Stomach smooth muscle (tissue), 2 donors: Measurements from ENCODE around the gene IP6K3.

Experiments used
- H3K27ac ChIP-seq: one replicate; pipeline ENCODE4 v1.7.0; 2013; ENCODE audit warnings: mild to moderate bottlenecking, low read length, inconsistent platforms
- H3K27me3 ChIP-seq, 2 donors: one replicate each; pipeline ENCODE4 v1.7.0; 2013; ENCODE audit warnings: low read length in 2 of 2; ENCODE audit not compliant: insufficient read depth in 2 of 2, control insufficient read depth in 1 of 2
- H3K36me3 ChIP-seq, 2 donors: one replicate each; pipeline ENCODE4 v1.7.0; 2013; ENCODE audit warnings: low read length in 2 of 2; ENCODE audit not compliant: control insufficient read depth in 2 of 2, insufficient read depth in 2 of 2
- H3K4me1 ChIP-seq: one replicate; pipeline ENCODE4 v1.7.0; 2013; ENCODE audit warnings: low read length; ENCODE audit not compliant: control insufficient read depth, insufficient read depth
- H3K4me3 ChIP-seq, 2 donors: one replicate each; pipeline ENCODE4 v1.7.0; 2013; ENCODE audit warnings: low read length in 2 of 2
- H3K9ac ChIP-seq, 2 donors: one replicate each; pipeline ENCODE4 v1.7.0; 2013; ENCODE audit warnings: low read length in 2 of 2, mild to moderate bottlenecking in 1 of 2
- H3K9me3 ChIP-seq, 2 donors: one replicate each; pipeline ENCODE4 v1.7.0; 2013; ENCODE audit warnings: low read length in 2 of 2; ENCODE audit not compliant: control insufficient read depth in 2 of 2
- donor health status: healthy.
- donor health status: Pancreatic carcinoma.

The IP6K3 gene

DNA sequence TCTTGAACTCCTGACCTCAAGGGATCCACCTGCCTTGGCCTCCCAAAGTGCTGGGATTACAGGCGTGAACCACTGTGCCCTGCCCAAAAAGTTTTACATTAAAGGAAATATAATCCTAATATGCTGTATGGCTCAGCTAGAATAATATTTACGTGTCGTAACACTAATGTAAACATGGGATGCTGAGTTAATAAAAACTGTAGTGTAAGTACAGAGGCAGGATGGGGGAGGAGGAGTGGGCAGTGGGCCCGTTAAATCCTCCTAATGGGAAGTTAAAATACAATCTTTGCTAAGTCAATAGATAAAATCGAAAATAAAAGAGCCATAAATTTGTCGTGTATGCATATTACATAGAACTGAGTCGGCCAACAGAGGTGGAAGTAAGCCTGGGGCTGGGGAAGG is 12.1 kb upstream of the IP6K3 start:
- Histone ChIP-seq H3K36me3 (no peaks in the 10 kb centered on the region), H3K4me1 (peaks cover 4% of the 10 kb centered on the region), H3K27ac (no peak overlapping the region), H3K4me3 (no peak overlapping the region), H3K9me3 (no peaks in the 10 kb centered on the region), H3K9ac (no peak overlapping the region), H3K27me3 (peaks cover 0 to 2% of the 10 kb centered on the region in 2 donors)

DNA sequence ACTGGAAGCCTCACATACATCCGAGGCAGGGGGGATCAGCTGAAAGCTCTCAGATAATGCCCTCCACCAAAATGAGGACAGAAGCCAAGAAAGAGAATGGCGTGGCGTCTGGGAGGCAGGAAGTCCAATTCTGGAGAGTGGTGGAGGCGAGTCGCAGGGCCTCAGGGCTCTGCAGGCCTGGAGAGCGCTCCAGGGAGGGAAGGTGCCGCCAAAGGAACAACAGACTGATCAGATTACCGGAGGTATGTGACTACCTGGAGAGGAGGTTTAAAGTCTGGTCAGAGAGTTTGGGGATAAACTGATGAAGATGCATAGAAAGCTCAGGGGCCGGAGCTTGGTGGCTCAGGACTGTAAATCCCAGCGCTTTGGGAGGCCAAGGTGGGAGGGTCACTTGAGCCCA is 11.2 kb upstream of the IP6K3 start:
- no peak overlapping the region for H3K27ac ChIP-seq

DNA sequence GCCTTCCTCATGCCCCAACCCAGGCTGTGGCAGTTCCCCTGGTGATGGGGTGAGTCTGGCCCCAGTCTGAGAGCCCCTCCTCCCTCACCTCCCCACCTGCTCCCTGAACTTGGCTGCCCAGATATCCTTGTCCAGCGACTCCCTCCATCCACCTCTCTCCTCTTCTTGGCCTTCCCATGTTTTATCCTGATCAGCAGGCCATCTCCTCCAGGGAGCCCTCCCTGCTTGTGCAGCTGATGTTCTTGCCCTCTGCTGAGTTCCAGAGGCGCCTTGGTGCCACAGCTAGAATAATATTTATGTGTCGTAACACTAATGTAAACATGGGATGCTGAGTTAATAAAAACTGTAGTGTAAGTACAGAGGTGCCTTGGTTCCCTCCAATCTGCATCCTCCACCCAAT is 10.4 kb upstream of the IP6K3 start:
- Histone ChIP-seq H3K27me3 (peaks cover 0 to 2% of the 10 kb centered on the region in 2 donors), H3K4me3 (no peak overlapping the region), H3K4me1 (peaks cover 6% of the 10 kb centered on the region), H3K36me3 (no peaks in the 10 kb centered on the region), H3K27ac (no peak overlapping the region), H3K9ac (no peak overlapping the region), H3K9me3 (no peaks in the 10 kb centered on the region)

More for the DNA sequence above, 11.2 kb upstream of the IP6K3 start:
- H3K4me1 ChIP-seq = peaks cover 4% of the 10 kb centered on the region
- no peak overlapping the region for H3K9ac ChIP-seq
- no peak overlapping the region for H3K4me3 ChIP-seq
- peaks cover 0 to 2% of the 10 kb centered on the region in 2 donors for H3K27me3 ChIP-seq
- no peaks in the 10 kb centered on the region for H3K36me3 ChIP-seq
- H3K9me3 ChIP-seq = no peaks in the 10 kb centered on the region

DNA sequence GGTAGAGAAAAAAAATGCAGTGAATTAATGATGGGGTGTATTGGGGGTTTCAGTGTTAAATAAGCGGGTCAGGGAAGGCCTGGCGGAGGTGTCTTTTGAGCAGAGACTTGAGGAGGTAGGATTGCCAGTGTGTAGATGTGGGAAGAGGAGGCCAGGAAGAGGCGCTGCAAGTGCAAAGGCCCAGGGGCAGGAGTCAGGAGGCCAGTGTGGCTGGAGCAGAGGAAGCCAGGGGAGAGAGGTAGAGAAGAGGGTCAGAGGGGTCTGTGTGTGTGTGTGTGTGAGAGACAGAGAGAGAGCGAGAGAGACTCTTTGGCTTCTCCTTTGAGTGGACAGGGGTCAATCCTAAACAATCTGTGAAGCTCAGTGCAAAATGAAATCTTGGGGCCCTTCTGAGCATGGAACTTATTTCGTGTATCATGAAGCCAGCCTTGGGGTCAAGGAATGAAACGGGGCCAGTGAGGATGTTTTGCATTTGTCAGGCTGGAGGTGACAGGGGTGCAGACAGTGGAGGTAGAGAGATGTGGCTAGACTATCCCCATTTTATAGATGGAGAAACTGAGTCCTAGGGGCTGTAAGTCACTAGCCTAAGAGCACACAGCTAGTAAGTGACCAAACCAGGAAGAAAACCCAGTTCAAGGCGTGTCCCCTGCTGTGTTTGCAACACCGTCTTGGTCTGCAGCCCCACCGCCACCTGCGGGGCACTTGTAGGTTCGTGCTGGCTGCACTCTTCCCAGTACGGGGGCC is 9.7 kb upstream of the IP6K3 start:
- no peaks in the 10 kb centered on the region for H3K9me3 ChIP-seq
- no peak overlapping the region for H3K4me3 ChIP-seq
- H3K36me3 ChIP-seq = no peaks in the 10 kb centered on the region
- no peak overlapping the region for H3K27ac ChIP-seq
- H3K4me1 ChIP-seq = peaks cover 6% of the 10 kb centered on the region
- peaks cover 0 to 2% of the 10 kb centered on the region in 2 donors for H3K27me3 ChIP-seq
- no peak overlapping the region for H3K9ac ChIP-seq

DNA sequence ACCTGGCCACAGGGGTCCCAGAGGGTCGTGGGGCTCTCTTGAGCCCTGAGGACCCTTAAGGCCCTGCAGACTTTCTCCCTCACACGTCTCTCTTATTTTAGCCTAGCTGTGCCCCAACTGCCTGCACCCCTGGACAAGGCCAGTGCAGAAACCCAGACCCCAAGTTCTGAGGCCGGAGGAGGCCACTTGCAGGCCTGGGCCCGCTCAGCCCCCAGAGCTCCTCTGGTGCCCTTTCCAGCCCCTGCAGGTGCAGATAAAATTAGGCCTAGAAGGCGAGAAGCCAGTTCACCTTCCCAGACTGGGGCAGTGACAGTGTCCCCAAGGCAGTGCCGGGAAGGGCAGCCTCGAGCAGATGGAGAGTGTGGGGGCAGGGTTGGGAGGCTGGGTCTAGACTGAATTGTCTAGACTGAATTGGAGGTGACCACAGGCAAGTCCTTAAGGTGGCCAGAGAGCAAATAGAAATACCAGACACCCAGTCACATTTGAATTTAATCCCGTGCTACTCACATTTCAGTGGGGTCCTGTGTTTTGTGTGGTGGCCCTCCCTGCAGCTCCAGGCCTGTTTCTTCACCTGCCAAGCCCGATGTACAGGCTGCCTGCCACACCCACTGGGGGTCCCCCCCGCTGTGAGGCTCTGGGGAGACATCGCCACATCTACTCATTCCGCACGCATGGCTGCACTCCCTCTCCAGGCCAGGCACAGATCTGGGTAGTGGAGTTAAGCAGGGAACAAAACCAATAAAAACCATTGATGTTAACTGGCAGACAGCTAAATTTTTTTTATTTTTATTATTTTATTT is 8.6 kb upstream of the IP6K3 start:
- H3K9ac ChIP-seq = no peak overlapping the region
- H3K4me1 ChIP-seq = peaks cover 6% of the 10 kb centered on the region
- H3K36me3 ChIP-seq = no peaks in the 10 kb centered on the region
- H3K27ac ChIP-seq = no peak overlapping the region
- peaks cover 0 to 2% of the 10 kb centered on the region in 2 donors for H3K27me3 ChIP-seq
- no peaks in the 10 kb centered on the region for H3K9me3 ChIP-seq
- no peak overlapping the region for H3K4me3 ChIP-seq

DNA sequence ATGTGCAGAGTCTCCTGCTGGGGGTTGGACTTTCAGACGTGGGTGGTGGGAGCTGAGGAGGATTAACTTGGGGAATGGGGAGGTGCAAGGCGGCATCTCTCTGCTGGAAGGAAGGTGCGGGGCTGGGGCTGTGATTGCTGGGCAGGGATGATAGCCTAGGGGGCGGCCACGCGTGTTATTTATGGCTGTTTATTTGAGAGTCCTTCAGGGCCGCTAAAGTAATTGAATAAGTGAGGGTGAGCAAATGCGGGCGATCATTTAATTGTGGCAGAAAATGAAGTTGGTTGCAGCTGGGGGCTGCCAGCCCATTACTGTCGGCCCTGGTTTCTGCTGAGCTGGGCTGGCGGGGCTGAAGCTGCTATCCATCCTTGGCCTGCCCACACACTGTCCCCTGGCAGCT is 7.5 kb upstream of the IP6K3 start:
- no peaks in the 10 kb centered on the region for H3K9me3 ChIP-seq
- peaks cover 6% of the 10 kb centered on the region for H3K4me1 ChIP-seq
- no peak overlapping the region for H3K9ac ChIP-seq
- no peak overlapping the region for H3K4me3 ChIP-seq
- no peak overlapping the region for H3K27ac ChIP-seq
- no peaks in the 10 kb centered on the region for H3K36me3 ChIP-seq
- H3K27me3 ChIP-seq = peaks cover 0 to 2% of the 10 kb centered on the region in 2 donors

DNA sequence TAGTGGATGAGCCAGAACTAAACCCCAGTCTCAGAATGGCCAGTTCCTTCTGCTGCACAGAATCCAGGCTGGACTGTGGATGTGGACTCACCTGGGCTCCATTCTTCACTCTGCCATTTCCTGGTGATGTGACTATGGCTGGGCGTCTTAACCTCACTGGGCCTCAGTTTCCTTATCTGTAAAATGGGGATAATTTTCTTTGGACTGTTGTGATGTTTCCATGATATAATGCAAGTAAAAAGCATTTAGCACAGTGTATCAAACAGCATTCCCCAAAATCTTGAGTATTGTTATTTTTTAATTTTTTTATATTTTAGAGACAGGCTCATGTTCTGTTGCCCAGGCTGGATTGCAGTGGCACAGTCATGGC is 5.9 kb upstream of the IP6K3 start:
- Histone ChIP-seq H3K9me3 (no peaks in the 10 kb centered on the region), H3K4me3 (no peak overlapping the region), H3K36me3 (no peaks in the 10 kb centered on the region), H3K4me1 (peaks cover 6% of the 10 kb centered on the region), H3K27me3 (peaks cover 2 to 5% of the 10 kb centered on the region in 2 donors), H3K9ac (no peak overlapping the region), H3K27ac (no peak overlapping the region)

DNA sequence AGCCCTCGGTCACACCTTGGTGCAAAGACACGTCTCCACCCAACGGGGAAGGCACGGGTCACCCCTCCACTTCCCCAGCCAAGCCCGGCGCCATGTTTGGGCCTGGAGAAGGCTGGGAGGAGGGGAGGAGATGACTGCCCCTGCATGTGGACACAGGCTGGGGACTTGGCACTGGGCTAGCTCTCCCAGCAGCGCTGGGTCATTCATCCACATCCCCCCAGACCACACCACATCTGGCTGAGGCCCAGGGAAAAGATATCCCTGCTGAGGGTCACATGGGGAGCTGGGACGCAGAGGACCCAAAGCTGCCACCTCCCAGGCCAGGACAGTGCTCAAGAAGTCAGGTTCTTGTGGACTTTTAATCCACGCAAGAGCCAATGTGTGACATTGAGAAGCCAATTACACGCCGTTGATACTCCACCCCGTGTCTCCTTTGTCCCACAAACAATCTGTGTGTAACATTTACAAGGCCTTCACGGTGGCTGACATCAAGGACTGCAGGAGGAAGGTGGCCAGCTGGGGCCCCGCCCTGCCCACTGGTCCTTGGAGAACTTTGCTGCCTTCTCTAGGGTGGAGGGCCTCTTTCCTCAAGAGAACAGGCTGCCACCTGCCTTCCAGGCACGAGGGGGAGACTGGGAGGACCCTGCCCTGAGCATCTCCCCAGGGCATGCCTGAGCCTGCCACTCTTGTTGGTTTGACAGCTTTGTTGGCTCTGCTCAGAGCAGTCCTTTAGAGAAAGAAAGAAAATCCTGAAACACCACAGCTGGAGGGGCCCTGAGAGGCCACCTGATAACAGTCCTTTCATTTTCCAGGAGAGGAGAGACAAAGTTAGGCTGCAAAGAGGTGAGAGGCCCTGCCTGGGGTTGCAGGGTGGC is 5.3 kb upstream of the IP6K3 start:
- Histone ChIP-seq H3K27ac (no peak overlapping the region), H3K4me3 (no peak overlapping the region), H3K4me1 (peaks cover 5% of the 10 kb centered on the region), H3K27me3 (peaks cover 2 to 5% of the 10 kb centered on the region in 2 donors), H3K9ac (no peak overlapping the region), H3K36me3 (no peaks in the 10 kb centered on the region), H3K9me3 (no peaks in the 10 kb centered on the region)

DNA sequence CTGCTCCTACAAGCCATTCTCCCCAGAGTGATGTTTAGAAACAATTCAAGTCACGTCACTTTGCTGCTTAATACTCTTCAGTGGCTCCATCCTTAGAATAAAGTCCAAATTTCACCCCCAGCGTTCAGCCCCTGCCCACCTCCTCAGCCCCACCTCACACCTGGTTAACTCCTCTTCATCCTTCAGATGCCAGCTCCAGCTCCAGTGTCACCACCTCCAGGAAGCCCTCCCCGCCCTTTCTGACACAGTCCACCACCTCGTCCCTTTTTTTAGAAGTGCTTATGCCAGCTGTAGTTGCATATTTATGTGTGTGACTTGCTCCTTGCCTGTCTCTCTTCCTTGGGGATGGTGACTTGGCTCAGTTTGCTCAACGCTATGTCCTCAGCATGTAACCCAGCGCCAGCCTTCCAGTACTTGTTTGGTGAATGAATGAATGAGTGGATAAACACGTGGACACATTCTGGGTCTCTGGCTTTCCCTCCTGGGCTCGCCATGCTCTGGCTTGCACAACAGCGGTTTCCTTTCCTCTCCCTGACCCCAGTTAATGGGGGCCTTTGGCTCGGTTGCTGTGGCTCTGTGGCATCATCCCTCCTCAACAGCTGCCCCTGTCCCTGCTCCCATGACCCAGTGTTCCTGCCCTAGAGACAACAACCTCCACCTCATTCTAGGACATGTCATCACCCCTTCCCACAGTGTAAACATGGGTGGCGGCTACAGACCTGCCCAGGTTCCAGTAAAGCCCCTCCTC is 3.7 kb upstream of the IP6K3 start:
- Histone ChIP-seq H3K9me3 (no peaks in the 10 kb centered on the region), H3K9ac (no peak overlapping the region), H3K27me3 (peaks cover 3 to 5% of the 10 kb centered on the region in 2 donors), H3K4me1 (peaks cover 12% of the 10 kb centered on the region), H3K36me3 (no peaks in the 10 kb centered on the region), H3K27ac (no peak overlapping the region), H3K4me3 (no peak overlapping the region)

DNA sequence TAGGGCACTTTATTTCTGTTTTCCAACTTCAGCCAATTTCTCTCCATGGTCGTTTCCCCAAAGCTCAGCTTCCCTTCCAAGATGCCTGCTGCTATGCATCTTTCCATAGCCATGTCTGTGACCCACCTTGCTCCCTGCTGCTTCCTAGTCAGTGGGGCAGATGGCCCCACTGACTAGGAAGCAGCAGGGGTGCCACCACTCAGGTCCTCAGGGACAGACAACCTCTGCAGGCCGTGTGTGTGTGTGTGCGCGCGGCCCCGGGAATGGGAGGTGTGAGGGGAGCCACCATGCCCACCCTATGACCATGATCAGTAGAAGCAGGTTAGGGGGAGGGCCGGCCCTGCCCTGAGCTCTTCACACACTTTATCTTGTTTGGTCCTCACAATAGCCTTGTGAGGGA is 2.7 kb upstream of the IP6K3 start:
- H3K9ac ChIP-seq = no peak overlapping the region
- peaks cover 2 to 5% of the 10 kb centered on the region in 2 donors for H3K27me3 ChIP-seq
- no peaks in the 10 kb centered on the region for H3K36me3 ChIP-seq
- H3K4me1 ChIP-seq = peaks cover 17% of the 10 kb centered on the region
- no peak overlapping the region for H3K4me3 ChIP-seq
- no peak overlapping the region for H3K27ac ChIP-seq
- H3K9me3 ChIP-seq = no peaks in the 10 kb centered on the region
